Inflammatory macrophage (primary cell): Measurements from ENCODE around the gene CCDC85A.

Experiments
- DNase-seq, 2 donors: peaks; one replicate each; pipeline ENCODE4 v3.0.0-alpha.2; 2020 to 2022

CCDC85A gene

GRCh38 chr2:56195563-56195962 is 11.8 kb downstream of the CCDC85A start:
- no peak for DNase-seq

DNA sequence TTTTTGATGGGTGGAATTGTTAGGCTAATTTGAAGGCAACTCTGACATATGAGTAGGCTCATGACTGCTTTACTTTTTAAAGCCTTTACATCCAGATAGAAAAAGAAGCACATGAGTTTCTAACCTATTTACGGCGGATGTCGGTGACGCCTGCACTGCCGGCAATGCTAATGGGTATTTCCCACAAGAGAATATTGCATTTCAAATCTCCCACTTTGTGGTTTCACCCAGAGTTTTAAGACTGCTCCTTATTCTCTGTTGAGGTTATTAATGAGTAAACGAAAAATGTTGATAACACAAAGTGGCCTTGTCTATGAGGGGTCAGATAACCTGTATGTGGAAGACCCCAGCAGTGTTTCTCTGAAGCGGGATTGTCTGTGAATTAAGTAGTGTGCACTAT is 14.0 kb downstream of the CCDC85A start:
- no peak for DNase-seq

DNA sequence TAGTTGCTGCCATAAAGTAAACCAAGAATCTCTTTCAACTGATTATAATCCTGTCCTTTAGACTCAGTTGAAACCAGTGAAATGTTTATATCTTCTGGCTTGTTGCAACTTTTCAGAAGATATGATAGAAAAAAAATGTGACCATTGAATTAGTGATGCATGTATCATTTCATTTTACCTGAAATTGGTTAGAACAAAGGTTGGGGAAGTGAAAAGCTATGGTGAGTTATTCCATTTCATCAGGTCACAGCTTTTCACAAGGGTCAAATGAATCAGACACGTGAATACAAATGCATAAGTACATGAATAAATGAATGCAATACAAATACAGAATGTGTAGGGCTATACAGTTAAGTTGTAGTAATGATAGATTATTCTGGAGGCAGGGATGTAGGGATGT is 15.1 kb downstream of the CCDC85A start:
- DNase-seq: no peak

- no peak for DNase-seq
These were observed 15.7 kb downstream of the CCDC85A start for GRCh38 chr2:56199492-56199891.

DNA sequence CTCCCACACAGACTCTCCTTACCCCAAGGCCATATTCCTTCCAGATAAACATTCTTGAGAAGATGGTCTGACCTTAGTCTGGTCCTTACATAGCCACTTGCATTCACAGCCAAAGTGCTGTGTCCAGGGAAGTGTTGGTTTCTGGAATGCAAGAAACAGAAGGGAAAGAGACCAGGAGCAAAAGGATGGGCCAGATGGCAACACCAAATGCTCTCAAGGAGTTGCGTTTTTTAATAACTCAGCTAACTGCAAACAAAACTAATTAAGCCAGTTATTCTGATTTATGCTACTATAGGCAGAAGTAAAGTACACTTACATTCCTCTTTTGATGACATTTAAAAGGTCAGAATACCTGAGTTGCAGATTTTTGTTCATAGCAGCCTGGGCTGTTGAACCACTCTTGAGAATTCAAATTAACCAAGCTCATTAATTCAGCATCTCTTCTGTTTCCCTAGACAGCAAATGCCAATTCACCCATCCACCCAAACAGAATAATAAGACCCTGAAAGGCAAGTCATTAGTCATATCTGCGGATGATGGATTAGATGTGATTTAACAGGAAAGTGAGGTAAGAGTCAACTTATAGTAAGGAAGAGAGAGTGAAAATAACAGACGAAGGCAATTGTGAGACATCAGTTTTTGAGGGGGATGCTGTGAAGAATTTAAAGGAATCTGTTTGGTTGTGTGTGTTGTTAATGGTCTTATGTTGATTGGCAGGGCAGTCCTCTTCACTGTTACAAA is 18.8 kb downstream of the CCDC85A start:
- no peak for DNase-seq

DNA sequence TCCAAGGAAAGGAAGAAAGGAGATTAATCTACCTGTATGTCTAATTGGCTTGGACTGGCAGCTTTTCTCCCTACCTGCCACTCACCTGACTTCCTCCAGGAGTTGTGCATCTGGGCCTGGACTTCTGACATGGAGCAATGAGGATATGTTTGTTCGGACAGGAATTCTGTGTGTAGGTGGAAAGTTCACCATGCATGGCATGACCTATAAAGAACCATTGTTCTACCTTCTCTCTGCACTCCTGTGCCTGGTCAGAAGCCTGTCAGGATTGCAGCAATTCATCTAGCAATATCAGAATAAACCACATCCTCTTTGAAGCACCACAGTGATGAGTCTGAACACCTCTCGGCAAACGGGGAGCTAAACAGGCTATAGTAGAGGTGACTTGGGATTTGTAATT is 20.8 kb downstream of the CCDC85A start:
- DNase-seq: no peak

- no peak for DNase-seq
These were observed 22.5 kb downstream of the CCDC85A start for GRCh38 chr2:56206250-56206649.

- DNase-seq: no peak
These were observed 24.0 kb downstream of the CCDC85A start for GRCh38 chr2:56207760-56208159.

- no peak for DNase-seq
These were observed 24.6 kb downstream of the CCDC85A start for GRCh38 chr2:56208380-56208779.

DNA sequence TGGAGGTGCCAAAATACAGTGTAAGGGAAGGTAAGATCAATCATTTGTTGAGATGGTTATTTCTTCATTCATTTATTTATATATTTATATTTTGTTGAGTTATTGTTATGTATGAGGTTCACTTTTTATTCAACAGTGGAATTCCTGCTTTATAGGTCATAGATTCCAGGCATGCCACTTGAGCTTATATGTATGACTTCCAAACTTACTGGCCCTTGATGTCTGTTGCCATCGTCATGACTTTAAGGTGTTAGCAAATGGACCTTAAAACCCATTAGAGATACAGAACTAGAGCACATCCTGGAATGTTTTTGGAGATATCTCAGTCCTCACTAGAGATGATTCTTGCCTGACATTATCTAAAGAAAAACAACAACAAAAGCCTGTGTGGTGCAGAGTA is 25.9 kb downstream of the CCDC85A start:
- no peak for DNase-seq

DNA sequence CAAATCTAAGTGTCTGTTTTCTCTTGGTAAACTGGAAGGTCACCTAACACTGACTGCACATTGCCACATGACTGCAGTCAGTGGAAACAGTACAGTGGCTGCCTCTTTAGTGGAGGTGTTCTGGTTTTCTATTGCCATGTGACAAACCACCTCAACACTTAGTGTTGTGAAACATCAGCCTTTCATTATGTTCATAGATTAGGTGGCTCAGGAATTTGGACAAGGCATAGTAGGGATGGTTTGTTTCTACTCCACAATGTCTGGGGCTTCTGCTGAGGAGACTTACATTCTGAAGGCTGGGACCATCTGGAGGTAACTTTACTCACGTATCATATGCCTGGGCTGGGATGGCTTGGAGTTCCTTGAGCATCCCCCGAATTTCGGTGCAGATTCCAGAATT is 26.5 kb downstream of the CCDC85A start:
- DNase-seq: no peak

DNA sequence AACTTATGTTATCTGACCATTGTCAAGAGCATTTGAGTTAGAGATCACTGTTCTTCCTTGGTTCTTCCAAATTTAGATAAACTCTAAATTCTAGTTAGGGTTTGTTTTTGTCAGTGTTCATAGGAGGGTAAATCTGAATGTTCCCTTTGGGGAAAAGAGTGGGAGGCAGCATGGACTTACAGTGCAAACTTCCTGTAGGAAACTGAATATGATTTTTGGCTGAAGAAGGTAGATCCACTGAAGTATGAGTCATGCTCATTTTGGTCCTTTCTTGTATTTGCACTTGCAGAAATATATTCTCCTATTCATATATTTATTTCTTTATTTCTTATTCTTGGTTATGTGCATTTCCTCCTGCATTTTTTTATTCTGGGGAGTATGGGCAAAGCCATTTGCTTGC is 27.3 kb downstream of the CCDC85A start:
- no peak for DNase-seq

DNA sequence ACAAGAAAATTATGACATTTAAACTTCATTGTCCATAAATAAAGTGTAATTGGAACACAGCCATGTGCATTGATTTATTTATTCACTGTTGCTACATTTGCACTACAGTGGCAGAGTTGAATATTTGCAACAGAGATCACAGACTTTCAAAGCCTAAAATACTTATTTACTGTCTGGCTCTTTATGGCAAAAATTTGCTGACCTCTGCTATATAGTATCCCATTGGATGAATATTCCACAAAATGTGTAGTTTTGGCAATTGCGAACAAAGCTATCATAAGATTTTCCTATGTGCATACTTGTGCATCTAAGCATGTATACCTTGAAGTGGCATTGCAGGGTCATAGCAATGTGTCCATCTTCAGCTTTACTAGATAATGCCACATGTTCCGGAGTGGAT is 32.1 kb downstream of the CCDC85A start:
- no peak for DNase-seq

DNA sequence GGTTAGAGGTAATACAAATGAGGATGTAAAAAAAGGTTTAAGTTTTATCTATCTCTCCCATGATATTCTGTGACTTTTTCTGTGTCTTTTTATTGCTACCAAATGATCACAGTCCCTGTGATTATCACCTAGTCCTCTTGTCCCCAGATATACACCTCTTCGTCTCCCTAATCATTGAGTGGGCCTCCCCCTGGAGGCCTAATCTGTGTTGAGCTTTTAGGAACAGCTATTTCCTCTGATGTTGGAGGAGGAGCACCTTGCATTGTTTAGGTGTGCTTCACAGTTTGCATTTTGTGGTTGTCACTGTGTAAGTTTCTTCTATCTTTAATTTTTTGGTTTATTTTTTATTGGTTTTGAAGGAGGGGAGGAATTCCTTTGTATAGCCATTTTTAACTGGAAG is 33.3 kb downstream of the CCDC85A start:
- no peak for DNase-seq

DNA sequence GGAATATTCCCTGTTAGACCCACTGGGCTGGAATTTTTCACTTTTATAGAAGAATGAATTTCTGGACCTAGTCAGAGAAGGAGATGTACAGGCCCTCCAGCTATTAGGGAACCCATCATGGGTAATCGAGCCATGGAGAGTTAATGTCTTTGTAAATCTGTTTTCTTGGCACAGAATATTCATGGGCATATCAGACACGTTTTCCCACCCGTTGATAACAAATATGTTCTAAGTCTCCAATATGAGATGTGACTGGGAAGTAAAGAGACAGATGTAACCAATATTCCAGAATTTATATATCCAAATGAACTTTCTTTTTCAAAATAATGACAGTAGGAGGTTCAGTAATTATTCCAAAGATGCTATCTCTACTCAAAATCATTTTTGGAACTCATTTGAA is 38.7 kb downstream of the CCDC85A start:
- no peak for DNase-seq

- DNase-seq: no peak
These were observed 40.5 kb downstream of the CCDC85A start for GRCh38 chr2:56224316-56224715.

DNA sequence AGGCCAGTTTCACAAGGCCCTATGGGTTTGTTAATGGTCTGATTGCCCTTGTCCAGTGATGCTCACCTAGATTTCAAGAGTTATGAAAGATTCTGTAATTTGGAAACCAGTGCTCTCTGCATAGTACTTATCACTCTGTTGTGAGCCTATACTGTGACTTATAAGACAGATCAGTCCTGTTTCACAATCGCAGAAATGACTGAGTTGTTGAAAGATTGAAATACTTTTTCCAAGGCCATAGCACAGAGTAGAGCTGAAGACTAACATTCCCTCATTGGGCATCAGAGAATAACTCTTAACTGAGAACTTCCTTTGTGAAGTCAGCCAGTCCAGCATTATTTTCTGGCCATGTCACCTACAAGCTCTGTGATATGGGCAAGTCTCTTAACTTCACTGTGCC is 44.0 kb downstream of the CCDC85A start:
- DNase-seq: no peak

DNA sequence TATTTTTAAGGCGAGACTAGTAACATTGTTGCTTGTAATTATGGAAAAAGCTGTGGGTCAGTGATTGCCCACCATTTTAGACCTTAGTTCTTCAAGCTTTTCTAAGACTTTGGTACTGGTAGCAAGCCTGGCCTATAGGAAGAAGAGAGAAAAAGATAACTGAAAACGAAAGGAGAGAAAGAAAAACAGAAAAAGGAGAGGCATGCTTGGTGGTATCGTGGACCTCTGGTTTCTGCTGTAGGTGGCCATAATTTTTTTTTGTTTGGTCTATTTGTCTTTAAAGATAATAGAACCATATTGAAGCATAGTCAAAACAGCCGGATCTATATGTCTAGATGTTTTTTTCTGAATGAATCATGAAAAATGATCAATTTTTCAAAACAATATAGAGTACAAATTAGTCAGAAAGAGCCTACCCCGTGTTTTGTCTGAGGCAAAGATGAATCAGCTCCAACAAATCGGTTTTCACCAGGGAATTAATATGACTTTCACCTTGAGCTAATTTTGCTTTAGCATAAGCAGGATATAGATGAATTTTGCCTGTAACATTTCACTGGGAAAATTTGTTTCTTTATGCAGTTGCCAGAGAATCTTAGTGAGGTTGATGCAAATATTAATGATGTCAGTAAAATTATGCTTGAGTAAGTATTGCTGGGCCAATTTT is 45.7 kb downstream of the CCDC85A start:
- no peak for DNase-seq

- no peak for DNase-seq
These were observed 46.4 kb downstream of the CCDC85A start for GRCh38 chr2:56230156-56230555.

DNA sequence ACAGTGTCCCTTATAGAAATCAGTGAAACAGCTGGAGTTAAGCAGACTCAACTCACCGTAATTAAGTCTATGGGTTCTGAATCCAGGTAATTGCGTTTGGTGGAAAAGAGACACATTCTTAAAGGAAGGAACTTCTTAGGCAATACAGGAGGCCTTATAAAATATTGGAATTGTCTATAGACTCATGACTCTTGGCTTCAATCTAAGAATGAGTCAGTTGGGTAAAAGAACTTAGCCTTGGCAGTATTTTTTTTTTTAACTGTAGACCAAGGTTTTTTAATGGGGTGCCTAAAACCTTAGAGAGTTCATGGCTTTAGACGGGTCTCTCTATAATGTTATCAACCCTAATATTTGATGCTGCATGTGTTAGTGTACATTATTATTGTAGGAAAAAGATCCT is 47.6 kb downstream of the CCDC85A start:
- no peak for DNase-seq

- no peak for DNase-seq
These were observed 49.1 kb downstream of the CCDC85A start for GRCh38 chr2:56232912-56233311.

GRCh38 chr2:56234241-56234640 is 50.5 kb downstream of the CCDC85A start:
- no peak for DNase-seq

DNA sequence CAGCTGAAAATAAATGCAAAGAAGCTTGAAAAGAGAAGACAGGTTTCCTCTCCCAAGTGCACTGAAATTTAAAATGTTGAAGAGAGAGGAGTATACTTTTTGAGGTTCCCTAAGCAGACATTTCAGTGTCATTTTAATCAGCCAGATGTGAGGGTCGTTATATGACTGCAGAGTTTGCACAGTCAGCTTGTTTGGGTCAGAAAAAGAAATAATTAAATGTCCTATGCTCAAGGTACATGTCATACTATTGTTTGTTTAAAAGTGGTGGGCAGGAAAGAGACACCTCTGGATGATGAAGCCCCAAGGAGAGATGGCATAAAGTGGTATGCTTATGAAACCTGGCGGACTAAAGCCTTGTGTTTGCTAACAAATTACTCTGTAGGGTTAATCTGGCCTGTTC is 55.2 kb downstream of the CCDC85A start:
- DNase-seq: no peak

DNA sequence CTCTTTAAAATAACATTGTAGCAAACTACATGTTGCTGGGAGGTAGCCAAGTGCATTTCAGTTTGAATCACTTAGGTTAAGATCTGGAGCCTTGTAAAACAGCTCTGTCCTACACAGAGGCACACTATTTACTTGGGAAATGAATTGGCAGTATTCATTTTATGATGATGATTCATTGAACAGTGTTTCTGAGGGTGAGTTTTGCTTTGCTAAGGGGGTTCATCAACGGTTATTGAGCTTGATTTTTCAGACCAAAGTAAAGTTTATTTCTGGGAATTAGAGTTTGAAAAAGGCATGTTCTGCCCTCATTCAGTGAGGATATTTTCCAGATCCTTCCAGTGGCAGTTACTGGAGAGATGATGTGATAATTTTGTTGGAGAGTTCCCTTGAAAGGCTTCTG is 55.6 kb downstream of the CCDC85A start:
- no peak for DNase-seq

- DNase-seq: no peak
These were observed 56.4 kb downstream of the CCDC85A start for GRCh38 chr2:56240210-56240609.
